Mucosa of descending colon (tissue), 3 donors: ENCODE measurements around the gene SHROOM2. TPM values are rescaled to one million over a fixed set of nuclear protein-coding genes. Genes with fewer than 3 reads are reported as not detected.

Source experiments
- ATAC-seq: fragments of 200-7000 bp; cut with Tn5 transposase; one replicate; pipeline ENCODE4 v1.9.1; 2020; ENCODE audit warnings: mild to moderate bottlenecking, moderate library complexity
- DNase-seq, 3 donors: peaks; one replicate each; pipeline ENCODE4 v3.0.0-alpha.2; 2020
- H3K36me3 ChIP-seq: fragments of 200-600 bp; one replicate; pipeline ENCODE4 v1.8.0; 2021; ENCODE audit warnings: low read depth, mild to moderate bottlenecking
- H3K4me1 ChIP-seq: fragments of 200-600 bp; one replicate; pipeline ENCODE4 v1.8.0; 2021; ENCODE audit warnings: low read depth, mild to moderate bottlenecking
- H3K4me3 ChIP-seq: fragments of 200-600 bp; one replicate; pipeline ENCODE4 v1.8.0; 2021; ENCODE audit warnings: mild to moderate bottlenecking
- H3K9me3 ChIP-seq: fragments of 200-600 bp; one replicate; pipeline ENCODE4 v1.8.0; 2021; ENCODE audit warnings: mild to moderate bottlenecking
- CTCF ChIP-seq: fragments of 200-600 bp; IDR thresholded peaks from one replicate; pipeline ENCODE4 v1.8.0; 2022; ENCODE audit warnings: antibody characterized with exemption, mild to moderate bottlenecking
- intact Hi-C, 2 donors: fragments of 100-400 bp; cut with DNase I in 1 of 2; cut with micrococcal nuclease in 1 of 2; formaldehyde crosslinking; loops; one replicate each; pipeline versions ENCODE4 v1.11.0 to v1.11.1; 2022; cut with DNase I, micrococcal nuclease
- long read RNA-seq, 2 donors: library from polyadenylated mRNA; unstranded; transcript quantifications; one replicate each; pipeline ENCODE4 v2.0.0, GENCODE V29; 2019 to 2021
- total RNA-seq, 3 donors: library from RNA; stranded (reverse); fragmentation: NEBNext Ultra II Directional in 2 of 3; extraction: Animal tissue kit (Norgen Biotek cat#: 25700) in 2 of 3; gene quantifications; one replicate each; pipeline versions ENCODE4 v1.2.1 to v1.2.4, GENCODE V29; 2021 to 2023
- donor health status: DM: no; HTN: no; CAD: no; lungs with moderate emphysema.
- donor health status: DM: no; HTN: no; CAD: no.
- donor health status: DM: no; HTN: yes; CAD: no.

The SHROOM2 gene, protein sequence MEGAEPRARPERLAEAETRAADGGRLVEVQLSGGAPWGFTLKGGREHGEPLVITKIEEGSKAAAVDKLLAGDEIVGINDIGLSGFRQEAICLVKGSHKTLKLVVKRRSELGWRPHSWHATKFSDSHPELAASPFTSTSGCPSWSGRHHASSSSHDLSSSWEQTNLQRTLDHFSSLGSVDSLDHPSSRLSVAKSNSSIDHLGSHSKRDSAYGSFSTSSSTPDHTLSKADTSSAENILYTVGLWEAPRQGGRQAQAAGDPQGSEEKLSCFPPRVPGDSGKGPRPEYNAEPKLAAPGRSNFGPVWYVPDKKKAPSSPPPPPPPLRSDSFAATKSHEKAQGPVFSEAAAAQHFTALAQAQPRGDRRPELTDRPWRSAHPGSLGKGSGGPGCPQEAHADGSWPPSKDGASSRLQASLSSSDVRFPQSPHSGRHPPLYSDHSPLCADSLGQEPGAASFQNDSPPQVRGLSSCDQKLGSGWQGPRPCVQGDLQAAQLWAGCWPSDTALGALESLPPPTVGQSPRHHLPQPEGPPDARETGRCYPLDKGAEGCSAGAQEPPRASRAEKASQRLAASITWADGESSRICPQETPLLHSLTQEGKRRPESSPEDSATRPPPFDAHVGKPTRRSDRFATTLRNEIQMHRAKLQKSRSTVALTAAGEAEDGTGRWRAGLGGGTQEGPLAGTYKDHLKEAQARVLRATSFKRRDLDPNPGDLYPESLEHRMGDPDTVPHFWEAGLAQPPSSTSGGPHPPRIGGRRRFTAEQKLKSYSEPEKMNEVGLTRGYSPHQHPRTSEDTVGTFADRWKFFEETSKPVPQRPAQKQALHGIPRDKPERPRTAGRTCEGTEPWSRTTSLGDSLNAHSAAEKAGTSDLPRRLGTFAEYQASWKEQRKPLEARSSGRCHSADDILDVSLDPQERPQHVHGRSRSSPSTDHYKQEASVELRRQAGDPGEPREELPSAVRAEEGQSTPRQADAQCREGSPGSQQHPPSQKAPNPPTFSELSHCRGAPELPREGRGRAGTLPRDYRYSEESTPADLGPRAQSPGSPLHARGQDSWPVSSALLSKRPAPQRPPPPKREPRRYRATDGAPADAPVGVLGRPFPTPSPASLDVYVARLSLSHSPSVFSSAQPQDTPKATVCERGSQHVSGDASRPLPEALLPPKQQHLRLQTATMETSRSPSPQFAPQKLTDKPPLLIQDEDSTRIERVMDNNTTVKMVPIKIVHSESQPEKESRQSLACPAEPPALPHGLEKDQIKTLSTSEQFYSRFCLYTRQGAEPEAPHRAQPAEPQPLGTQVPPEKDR (N-terminal part only)
- 10 to 100 TPM in 1 of 3 donors, 1 to 10 TPM in 2; 1.2 to 11.5 (median 5.1) TPM for total RNA-seq
- long read RNA-seq, donor 1, full-length matches to known transcripts: 1 of 3 reads
- long read RNA-seq, donor 1, partial matches to known transcripts: 2 of 3 reads
- long read RNA-seq, donor 1, other reads (novel, unspliced or antisense): 0 of 3 reads
- long read RNA-seq, donor 2, partial matches to known transcripts: 0 of 1 reads
- long read RNA-seq, donor 2, other reads (novel, unspliced or antisense): 1 of 1 reads

DNA sequence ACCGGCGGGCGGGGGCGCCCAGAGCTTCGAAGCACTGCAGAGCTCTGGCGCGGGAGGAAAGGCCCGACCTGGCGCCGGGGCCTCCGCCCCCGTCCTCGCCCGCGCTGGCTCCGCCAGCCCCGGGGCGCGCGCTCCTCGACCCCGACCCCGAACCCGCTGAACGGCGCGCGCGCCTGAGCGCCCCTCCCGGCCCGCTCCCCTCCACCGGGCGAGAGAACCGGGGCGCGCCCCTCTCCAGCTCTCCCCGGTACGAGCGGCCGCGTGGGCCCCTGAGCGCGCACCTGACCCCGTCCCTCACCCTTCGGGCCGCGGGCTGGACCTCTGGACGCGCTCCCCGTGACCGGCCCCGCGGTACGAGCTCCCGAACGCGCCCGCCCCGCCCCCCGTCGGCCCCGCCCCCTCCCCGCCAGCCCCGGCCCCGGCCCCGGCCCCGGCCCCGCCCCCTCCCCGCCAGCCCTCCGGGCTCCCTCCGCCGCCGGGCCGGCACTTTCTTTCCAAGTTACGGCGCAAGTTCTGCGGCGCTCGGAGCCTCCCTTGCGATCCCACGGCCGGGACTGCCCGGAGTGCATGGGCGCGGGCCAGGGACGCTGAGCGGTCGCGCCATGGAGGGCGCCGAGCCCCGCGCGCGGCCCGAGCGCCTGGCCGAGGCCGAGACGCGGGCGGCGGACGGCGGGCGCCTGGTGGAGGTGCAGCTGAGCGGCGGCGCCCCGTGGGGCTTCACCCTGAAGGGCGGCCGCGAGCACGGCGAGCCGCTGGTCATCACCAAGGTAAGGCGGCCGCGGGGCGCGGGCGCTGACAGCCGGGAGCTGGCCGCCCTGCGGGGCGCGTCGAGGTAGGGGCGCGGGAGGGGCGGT is at the start of gene SHROOM2:
SHROOM2 (plus strand) TSS at position 486 of the 854 bp plus-strand sequence; CDS start at position 603, 117 bp downstream.
- TF ChIP-seq CTCF: no peak
- Histone ChIP-seq H3K9me3 (no peaks in the 10 kb centered on the region), H3K4me3 (peak within 1 kb of the TSS; percentile 24), H3K36me3 (no peaks in the 10 kb centered on the region), H3K4me1 (no peaks in the 10 kb centered on the region)
- ATAC-seq (peak; percentile 53), DNase-seq (peak in 2 of 3 donors; percentile 30 to 57)
- intact Hi-C loops: no loop called here

GRCh38 chrX:9737363-9737762 is 48.9 kb upstream of the SHROOM2 start:
- TF ChIP-seq CTCF: no peak
- ATAC-seq: no peak
- H3K4me3 ChIP-seq: no peak overlapping the region
- no peak for DNase-seq
- intact Hi-C loops: no loop called here
- no peaks in the 10 kb centered on the region for H3K36me3 ChIP-seq
- no peaks in the 10 kb centered on the region for H3K9me3 ChIP-seq
- no peaks in the 10 kb centered on the region for H3K4me1 ChIP-seq

- Histone ChIP-seq H3K36me3 (no peaks in the 10 kb centered on the region), H3K4me3 (no peak overlapping the region), H3K9me3 (no peaks in the 10 kb centered on the region), H3K4me1 (no peaks in the 10 kb centered on the region)
- ATAC-seq (no peak), DNase-seq (no peak)
- TF ChIP-seq CTCF: no peak
- intact Hi-C loops: no loop called here
Observed at GRCh38 chrX:9738151-9738550, 48.1 kb upstream of the SHROOM2 start.

GRCh38 chrX:9739130-9739529 is 47.1 kb upstream of the SHROOM2 start:
- Histone ChIP-seq H3K36me3 (no peaks in the 10 kb centered on the region), H3K9me3 (no peaks in the 10 kb centered on the region), H3K4me1 (no peaks in the 10 kb centered on the region), H3K4me3 (no peak overlapping the region)
- DNase-seq: no peak
- no peak for TF ChIP-seq CTCF
- intact Hi-C loops: no loop called here
- no peak for ATAC-seq
